ENCODE results near the gene TAGLN3.

GRCh38 chr3:111986800-111987199 lies 11.9 kb upstream of the TAGLN3 start:
- TF ChIP-seq CTCF (conservative IDR thresholded peaks at IDR 0.05) = no peak
- no peak for TF ChIP-seq EZH2 (IDR thresholded peaks at IDR 0.05; ENCODE audit: low read depth)

Measured in PC-9 (cell line).